CD14-positive monocyte (primary cell): ENCODE results near the gene WDR72. TPM values are rescaled to one million over a fixed set of nuclear protein-coding genes. Genes with fewer than 3 reads are reported as not detected.

Experiments used
- DNase-seq, 3 donors: peaks; one replicate each; pipeline ENCODE4 v3.0.0-alpha.2; 2011 to 2022
- H2AFZ ChIP-seq: 2 replicates; pipeline ENCODE4 v1.6.0; 2012; ENCODE audit warnings: mild to moderate bottlenecking, low read depth, low read length, inconsistent platforms; ENCODE audit not compliant: insufficient read depth, poor library complexity, severe bottlenecking
- H3K27ac ChIP-seq, 2 donors: 1 replicate in 1 of 2; 2 replicates in 1 of 2; pipeline ENCODE4 v1.5.1; 2012 to 2013; ENCODE audit warnings: low read length in 2 of 2, control low read depth in 1 of 2, inconsistent platforms in 1 of 2, low read depth in 1 of 2, mild to moderate bottlenecking in 1 of 2
- H3K27me3 ChIP-seq, 2 donors: one replicate each; pipeline versions ENCODE4 v1.6.0 to v1.6.1; 2011 to 2013; ENCODE audit warnings: low read length in 2 of 2; ENCODE audit not compliant: control insufficient read depth in 2 of 2, insufficient read depth in 2 of 2
- H3K36me3 ChIP-seq, 2 donors: replicated peaks in 1 of 2; 1 replicate in 1 of 2; 2 replicates in 1 of 2; pipeline versions ENCODE4 v1.5.1 to v1.6.1; 2012 to 2013; ENCODE audit warnings: low read length in 2 of 2, control low read depth in 1 of 2, inconsistent platforms in 1 of 2, mild to moderate bottlenecking in 1 of 2; ENCODE audit not compliant: insufficient read depth in 2 of 2, control insufficient read depth in 1 of 2
- H3K4me1 ChIP-seq, 2 donors: 1 replicate in 1 of 2; 2 replicates in 1 of 2; pipeline versions ENCODE4 v1.5.1 to v1.6.1; 2012 to 2013; ENCODE audit warnings: low read length in 2 of 2, control low read depth in 1 of 2, inconsistent platforms in 1 of 2, mild to moderate bottlenecking in 1 of 2, moderate library complexity in 1 of 2; ENCODE audit not compliant: insufficient read depth in 2 of 2, control insufficient read depth in 1 of 2
- H3K4me2 ChIP-seq: replicated peaks from 2 replicates; pipeline ENCODE3; 2012; ENCODE audit warnings: low read length, moderate library complexity, mild to moderate bottlenecking; ENCODE audit not compliant: poor library complexity, severe bottlenecking; ENCODE audit errors: extremely low read depth
- H3K4me3 ChIP-seq, 3 experiments: fragments of 200-600 bp in 1 of 3; sonication (generic) in 1 of 3; replicated peaks in 1 of 3; 1 replicate in 2 of 3; 2 replicates in 1 of 3; pipeline ENCODE4 v1.5.1; 2011 to 2013; ENCODE audit warnings: low read length in 3 of 3, mild to moderate bottlenecking in 3 of 3, control low read depth in 2 of 3, low read depth in 2 of 3, inconsistent platforms in 1 of 3, moderate library complexity in 1 of 3
- H3K79me2 ChIP-seq: 2 replicates; pipeline ENCODE4 v1.6.0; 2012; ENCODE audit warnings: mild to moderate bottlenecking, control low read depth, inconsistent platforms, low read length, moderate library complexity; ENCODE audit not compliant: insufficient read depth
- H3K9ac ChIP-seq: 2 replicates; pipeline ENCODE4 v1.6.0; 2017; ENCODE audit warnings: low read length, mild to moderate bottlenecking; ENCODE audit not compliant: insufficient read depth, poor library complexity, severe bottlenecking
- H3K9me3 ChIP-seq, 2 donors: replicated peaks in 1 of 2; 1 replicate in 1 of 2; 2 replicates in 1 of 2; pipeline versions ENCODE4 v1.5.1 to v1.6.1; 2012 to 2013; ENCODE audit warnings: low read length in 2 of 2, control low read depth in 1 of 2; ENCODE audit not compliant: control insufficient read depth in 1 of 2, insufficient read depth in 1 of 2
- H4K20me1 ChIP-seq: 2 replicates; pipeline ENCODE4 v1.6.0; 2012; ENCODE audit warnings: mild to moderate bottlenecking, low read length, control low read depth, moderate library complexity; ENCODE audit not compliant: insufficient read depth
- H3K27ac Mint-ChIP-seq, 7 donors: one replicate each; pipeline ENCODE4 v1.8.0; 2020; ENCODE audit warnings: mild to moderate bottlenecking in 7 of 7, mixed read lengths in 7 of 7, moderate library complexity in 6 of 7, inconsistent platforms in 2 of 7
- H3K27me3 Mint-ChIP-seq, 3 donors: one replicate each; pipeline ENCODE4 v1.8.0; 2021 to 2022; ENCODE audit warnings: low read depth in 3 of 3, mild to moderate bottlenecking in 3 of 3, mixed read lengths in 3 of 3, moderate library complexity in 3 of 3, inconsistent platforms in 1 of 3
- H3K36me3 Mint-ChIP-seq, 2 donors: one replicate each; pipeline ENCODE4 v1.8.0; 2020; ENCODE audit warnings: mixed read lengths in 2 of 2, inconsistent platforms in 1 of 2, mild to moderate bottlenecking in 1 of 2
- H3K4me1 Mint-ChIP-seq: one replicate; pipeline ENCODE4 v1.8.0; 2020; ENCODE audit warnings: mild to moderate bottlenecking, mixed read lengths
- H3K4me3 Mint-ChIP-seq, 2 donors: one replicate each; pipeline ENCODE4 v1.8.0; 2020; ENCODE audit warnings: mild to moderate bottlenecking in 2 of 2, mixed read lengths in 2 of 2, moderate library complexity in 1 of 2
- H3K9me3 Mint-ChIP-seq, 7 donors: one replicate each; pipeline ENCODE4 v1.8.0; 2020 to 2022; ENCODE audit warnings: mixed read lengths in 7 of 7, mild to moderate bottlenecking in 6 of 7, moderate library complexity in 6 of 7, inconsistent platforms in 2 of 7
- CTCF ChIP-seq: fragments of 200-600 bp; IDR thresholded peaks from one replicate; pipeline ENCODE4 v1.8.0; 2022; ENCODE audit warnings: antibody characterized with exemption, mild to moderate bottlenecking
- WGBS: methylation state at CpG from one replicate; pipeline ENCODE4 v1.1.5; 2013; ENCODE audit warnings: missing lambda C conversion rate; ENCODE audit not compliant: insufficient coverage; 5-methylcytosine and 5-hydroxymethylcytosine counted together
- intact Hi-C, 2 donors: fragments of 100-400 bp; cut with micrococcal nuclease; formaldehyde crosslinking; loops; one replicate each; pipeline versions ENCODE4 v1.15.0 to v1.15.1; 2023
- polyA plus RNA-seq, 3 donors: library from polyadenylated mRNA; depleted of rRNA in 1 of 3; unstranded in 2 of 3; stranded (reverse) in 1 of 3; fragments of 300-500 nt in 2 of 3; fragments of >200 nt in 1 of 3; fragmentation: Illumina TruSeq in 2 of 3; gene quantifications; 1 replicate in 2 of 3; 2 replicates in 1 of 3; pipeline ENCODE4 v1.2.3, GENCODE V29; 2012 to 2021

WDR72 gene
- polyA plus RNA-seq, 3 donors = not detected

GRCh38 chr15:53581513-53581912 lies 177.9 kb downstream of the WDR72 start:
- Mint-ChIP-seq H3K9me3 (peaks cover 0 to 6% (median 3%) of the 10 kb centered on the region in 7 donors), H3K36me3 (no peaks in the 10 kb centered on the region), H3K4me3 (no peak overlapping the region), H3K27ac (no peak overlapping the region), H3K4me1 (peaks cover under 1% of the 10 kb centered on the region), H3K27me3 (no peaks in the 10 kb centered on the region)
- no peaks in the 10 kb centered on the region for H3K36me3 ChIP-seq
- WGBS = no CpG with 5 or more reads among the region's 1 CpG
- H3K4me1 ChIP-seq = no peaks in the 10 kb centered on the region
- TF ChIP-seq CTCF = no peak
- no peaks in the 10 kb centered on the region for H3K9me3 ChIP-seq
- intact Hi-C loops = no loop called here
- no peak for DNase-seq
- H3K9ac ChIP-seq = no peak overlapping the region
- H3K4me2 ChIP-seq = no peak overlapping the region
- no peak overlapping the region for H3K27ac ChIP-seq
- H4K20me1 ChIP-seq = no peaks in the 10 kb centered on the region
- no peaks in the 10 kb centered on the region for H3K79me2 ChIP-seq
- no peak overlapping the region for H3K4me3 ChIP-seq
- H2AFZ ChIP-seq = no peak overlapping the region
- H3K27me3 ChIP-seq = no peaks in the 10 kb centered on the region

- DNase-seq = no peak
- no peaks in the 10 kb centered on the region for H3K27me3 Mint-ChIP-seq
- H3K27ac Mint-ChIP-seq = no peak overlapping the region
- Histone ChIP-seq H3K4me2 (no peak overlapping the region), H3K9me3 (no peaks in the 10 kb centered on the region), H4K20me1 (no peaks in the 10 kb centered on the region), H3K4me1 (no peaks in the 10 kb centered on the region), H3K4me3 (no peak overlapping the region), H3K27me3 (no peaks in the 10 kb centered on the region), H2AFZ (no peak overlapping the region), H3K79me2 (no peaks in the 10 kb centered on the region), H3K9ac (no peak overlapping the region), H3K27ac (no peak overlapping the region), H3K36me3 (no peaks in the 10 kb centered on the region)
- H3K4me3 Mint-ChIP-seq = no peak overlapping the region
- TF ChIP-seq CTCF = no peak
- no peaks in the 10 kb centered on the region for H3K4me1 Mint-ChIP-seq
- no peaks in the 10 kb centered on the region for H3K36me3 Mint-ChIP-seq
- WGBS = 84% methylated on average over 2 of the region's 3 CpGs
- H3K9me3 Mint-ChIP-seq = peaks cover 0 to 5% (median 3%) of the 10 kb centered on the region in 7 donors
- intact Hi-C loops = no loop called here
These were observed 179.1 kb downstream of the WDR72 start for GRCh38 chr15:53580366-53580765.
